SHP77 treated with DMSO at 0.1 percent for 48 hours (cell line): ENCODE measurements around the gene LCK.
"Not testable (repeated sequence)": the region's sequence is repeated elsewhere in the genome, so short reads cannot be mapped to it uniquely, and the experiment has no call there.

Experiments used
- DNase-seq: peaks from one replicate; lab custom pipeline; 2025; lab: John Stamatoyannopoulos, UW

LCK gene

DNA sequence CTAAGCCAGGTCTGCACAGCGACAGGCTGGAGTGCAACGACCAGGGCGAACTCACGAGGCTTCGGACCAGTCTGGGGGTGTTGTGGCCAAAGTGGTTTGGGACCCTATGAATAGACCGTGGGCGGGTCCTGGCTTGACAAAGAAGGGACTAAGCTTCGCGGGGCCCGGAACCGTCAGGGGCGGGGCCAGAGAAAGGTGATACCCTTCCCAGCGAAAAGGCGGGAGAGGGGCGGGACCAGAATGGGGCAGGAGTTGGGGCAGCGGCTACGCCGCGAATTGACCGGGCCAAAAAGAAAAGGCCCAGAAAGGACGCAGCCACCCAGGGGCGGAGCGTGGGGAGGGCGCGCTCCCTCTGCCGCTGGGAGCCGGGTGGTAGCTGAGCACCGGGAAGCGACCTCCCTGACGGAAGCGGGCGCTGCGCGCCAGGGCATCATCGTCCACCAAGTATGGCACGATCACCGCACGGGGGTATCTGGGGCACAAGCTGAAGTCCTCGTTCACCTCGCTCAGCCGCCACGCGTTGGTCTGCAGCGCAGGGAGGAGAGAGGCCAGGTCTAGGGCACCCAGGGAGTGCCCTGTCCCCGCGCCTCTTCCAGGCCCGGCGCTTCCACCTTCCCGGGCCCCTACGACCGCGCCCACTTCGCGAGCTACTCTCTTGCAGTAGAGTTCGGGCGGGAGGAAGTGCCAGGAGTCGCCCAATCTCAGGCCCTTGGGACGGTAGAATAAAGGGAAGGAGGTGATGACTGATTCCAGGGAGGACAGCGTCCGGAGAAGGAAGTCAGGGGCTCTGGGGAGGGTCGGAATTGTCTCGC, 10.7 kb upstream of the LCK start:
- peak; percentile 88 for DNase-seq

DNA sequence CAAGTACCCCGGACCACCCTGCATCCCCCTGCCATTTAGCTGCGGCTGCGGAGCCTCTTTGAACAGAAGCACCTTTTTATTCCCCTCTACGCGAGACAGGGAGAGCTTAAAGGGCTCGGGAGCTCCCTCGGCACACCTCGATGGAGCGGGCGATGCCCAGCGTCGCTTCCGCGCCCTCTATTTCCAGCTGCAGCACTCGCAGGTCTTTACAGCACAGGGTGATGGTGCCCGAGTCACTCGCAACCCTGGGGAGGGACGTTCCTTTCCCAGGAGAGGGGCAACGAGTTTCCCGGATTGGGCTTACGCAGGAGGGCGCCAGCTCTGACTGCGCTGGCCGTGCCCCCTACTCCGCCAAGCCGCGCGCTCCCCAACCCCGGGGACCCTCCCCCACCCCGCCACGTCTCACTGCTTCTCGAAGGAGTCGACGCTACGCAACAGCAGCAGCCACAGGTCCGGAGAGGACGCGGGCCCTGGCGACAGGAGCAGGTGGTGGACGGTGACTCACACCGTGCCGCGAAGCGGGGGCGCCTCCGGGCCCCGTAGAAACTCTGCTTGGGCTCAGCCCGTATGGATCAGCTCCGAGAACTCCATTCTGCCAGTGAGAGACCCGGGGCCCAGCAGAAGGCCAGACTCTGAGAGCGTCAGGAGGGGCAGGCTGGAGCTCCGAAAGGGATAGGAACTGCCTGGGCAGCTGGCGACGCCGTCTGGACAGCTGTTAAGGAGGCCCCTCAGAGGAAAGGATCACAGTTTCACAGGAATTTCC, 9.9 kb upstream of the LCK start:
- peak; percentile 81 for DNase-seq

DNA sequence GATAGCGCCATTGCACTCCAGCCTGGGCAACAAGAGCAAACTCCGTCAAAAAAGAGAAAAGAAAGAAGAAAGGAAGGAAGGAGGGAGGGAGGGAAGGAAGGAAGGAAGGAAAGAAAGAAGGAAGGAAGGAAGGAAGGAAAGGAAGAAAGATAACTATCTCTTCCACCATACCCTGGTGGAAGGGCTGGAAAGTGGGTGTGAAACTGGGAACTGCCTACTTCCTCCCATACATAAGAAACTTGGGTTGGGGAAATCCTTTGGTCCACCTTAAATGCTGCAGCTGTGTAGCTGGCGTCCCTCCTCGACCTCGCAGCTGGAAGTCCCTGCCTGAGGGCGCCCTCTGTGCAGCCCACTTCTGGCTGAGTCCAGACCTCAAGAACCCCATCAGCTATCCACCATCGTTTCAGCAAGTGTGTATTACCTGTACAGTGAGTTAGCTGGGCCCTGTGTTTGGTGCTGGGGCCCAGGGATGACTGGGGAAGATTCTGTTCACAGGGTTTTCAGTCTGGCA, 8.7 kb upstream of the LCK start:
- DNase-seq, result peak; percentile 18

DNA sequence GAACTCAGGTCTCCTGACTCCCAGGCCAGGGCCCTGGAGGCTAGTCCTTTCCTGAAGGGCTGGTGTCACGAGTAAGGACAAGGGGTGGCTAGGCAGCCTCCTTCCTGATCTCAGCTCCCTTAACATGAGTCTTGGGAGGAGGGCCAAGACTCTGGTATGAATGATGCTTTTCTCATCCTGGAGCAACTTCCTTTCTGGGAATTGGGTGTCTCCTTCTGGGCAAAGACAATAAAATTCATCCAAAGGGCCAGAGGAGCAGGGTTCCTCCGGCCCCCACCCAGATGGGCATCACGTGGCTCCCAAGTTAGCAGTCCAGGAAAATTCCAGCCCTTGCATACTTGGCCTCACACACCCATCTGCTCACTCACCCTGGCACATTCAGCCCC, 4.2 kb upstream of the LCK start, which contains the start of gene FAM167B:
Gene FAM167B (plus strand): TSS at position 335 of the 386 bp plus-strand sequence. CDS start 200 bp downstream, outside the sequence.
- no peak for DNase-seq

DNA sequence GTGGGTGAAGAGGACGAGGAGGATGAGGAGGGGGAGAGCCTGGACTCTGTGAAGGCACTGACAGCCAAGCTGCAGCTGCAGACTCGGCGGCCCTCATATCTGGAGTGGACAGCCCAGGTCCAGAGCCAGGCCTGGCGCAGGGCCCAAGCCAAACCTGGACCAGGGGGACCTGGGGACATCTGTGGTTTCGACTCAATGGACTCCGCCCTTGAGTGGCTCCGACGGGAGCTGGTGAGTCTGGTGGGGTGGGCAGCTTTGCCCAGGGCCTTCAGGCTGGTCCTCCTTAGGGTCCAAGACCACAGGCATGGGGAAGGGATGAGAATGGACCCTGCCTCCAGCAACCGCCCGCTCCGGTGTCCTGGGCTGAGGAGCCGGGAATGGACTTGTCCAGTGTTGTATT, 3.6 kb upstream of the LCK start:
- no peak for DNase-seq

DNA sequence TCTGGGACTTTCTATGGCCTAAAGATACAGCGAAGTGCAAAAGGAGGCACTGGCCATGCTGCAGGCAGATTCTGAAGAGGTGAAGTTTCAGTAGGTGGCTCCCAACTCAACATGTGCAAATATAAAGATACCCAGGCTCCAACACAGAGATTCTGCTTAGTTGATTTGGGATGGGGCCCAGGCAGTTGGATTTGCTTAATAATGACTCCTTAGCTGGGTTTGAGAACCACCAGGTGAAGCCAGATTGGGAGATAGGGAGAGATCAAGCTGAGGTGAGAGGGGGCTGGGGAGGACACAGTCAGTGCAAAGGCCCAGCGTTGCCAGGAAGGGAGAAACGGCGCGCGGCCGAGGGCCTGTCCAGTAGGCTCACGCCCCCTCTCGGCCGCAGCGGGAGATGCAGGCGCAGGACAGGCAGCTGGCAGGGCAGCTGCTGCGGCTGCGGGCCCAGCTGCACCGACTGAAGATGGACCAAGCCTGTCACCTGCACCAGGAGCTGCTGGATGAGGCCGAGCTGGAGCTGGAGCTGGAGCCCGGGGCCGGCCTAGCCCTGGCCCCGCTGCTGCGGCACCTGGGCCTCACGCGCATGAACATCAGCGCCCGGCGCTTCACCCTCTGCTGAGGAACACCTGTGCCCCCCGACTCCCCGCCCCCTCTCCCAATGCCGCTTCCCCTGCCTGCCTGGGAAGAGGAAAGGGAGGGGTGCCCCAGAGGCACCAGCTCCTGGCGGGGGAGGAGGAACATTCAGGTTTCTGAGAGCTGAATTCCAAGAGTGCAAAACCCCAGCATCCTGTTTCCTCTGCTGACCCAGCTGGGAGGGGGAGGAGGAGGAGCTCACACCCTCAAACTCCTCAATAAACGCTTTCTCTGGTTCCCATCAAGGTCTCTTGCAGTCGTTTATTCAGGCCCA, 2.8 kb upstream of the LCK start:
- DNase-seq, result peak; percentile 92

DNA sequence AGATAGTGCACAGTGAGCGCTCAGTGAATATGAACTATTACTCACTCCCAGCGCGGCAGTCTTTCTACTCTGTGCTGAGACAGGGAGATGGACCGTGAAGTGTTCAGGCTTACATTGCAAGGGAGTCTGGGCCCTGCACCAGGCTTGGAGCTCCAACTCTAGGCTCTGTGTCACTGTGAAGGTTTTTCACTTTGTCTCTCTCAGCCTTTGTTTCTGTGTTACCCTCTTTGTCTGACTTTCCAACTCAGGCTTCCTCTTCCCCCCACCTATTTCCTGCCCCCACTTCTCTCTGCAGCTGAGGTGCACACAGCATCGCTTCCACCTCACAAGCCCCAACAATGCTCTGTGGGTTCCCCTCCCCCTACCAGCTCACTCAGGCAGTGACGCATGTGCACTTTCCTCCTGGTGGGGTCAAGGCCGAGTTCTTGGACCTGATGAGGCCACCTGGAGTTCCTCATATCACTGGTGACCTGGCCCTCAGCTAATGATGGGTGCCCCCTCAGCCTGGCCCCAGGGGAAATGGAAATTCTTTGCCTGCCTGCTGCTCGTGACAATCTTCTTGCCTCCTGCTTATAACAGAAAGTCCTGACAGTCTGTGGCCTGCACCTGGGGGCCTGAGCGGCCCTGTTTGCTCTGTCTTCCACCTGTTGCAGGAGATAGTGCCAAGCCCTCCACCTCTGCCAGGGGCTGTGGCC, 1.1 kb upstream of the LCK start:
- no peak for DNase-seq

DNA sequence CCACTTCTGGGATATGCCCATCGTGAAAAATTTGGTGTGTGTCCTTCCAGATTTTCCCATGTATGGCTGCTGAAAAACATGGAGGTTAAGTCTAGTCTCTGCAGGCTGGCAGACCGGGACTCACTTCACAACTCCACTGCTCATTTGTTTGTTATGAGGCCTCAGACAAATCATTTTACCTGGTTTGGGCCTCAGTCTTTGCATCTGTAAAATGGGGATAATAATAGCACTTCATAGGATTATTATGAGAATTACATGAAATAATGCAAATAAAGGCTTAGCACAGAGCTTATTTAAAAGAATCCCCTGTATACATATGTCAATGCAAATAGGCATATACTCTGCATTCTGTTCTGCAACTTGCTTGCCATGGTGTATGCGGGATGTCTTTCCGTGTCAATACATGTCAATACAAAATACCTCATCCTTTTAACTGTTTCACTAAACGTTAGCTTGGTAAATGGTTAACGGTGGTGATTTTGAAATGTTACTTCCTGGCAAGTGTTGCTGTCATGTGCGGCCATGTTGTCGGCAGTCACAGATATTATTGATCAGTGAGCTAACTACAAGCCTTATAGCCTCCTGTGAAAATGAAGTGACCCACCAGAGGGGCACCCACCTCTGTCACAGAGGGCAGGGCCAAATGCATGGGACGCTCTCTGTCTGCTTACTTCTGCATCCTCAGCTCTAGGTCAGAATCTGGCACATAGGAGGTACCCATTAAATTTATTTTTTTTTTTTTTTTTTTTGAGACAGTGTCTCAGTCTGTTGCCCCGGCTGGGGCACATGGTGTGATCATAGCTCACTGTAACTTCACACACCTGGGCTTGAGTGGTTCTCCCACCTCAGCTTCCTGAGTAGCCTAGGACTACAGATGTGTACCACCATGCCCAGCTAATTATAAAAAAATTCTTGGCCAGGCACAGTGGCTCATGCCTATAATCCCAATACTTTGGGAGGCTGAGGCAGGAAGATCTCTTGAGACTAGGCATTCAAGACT, 4.3 kb downstream of the LCK start:
- DNase-seq, result no peak

DNA sequence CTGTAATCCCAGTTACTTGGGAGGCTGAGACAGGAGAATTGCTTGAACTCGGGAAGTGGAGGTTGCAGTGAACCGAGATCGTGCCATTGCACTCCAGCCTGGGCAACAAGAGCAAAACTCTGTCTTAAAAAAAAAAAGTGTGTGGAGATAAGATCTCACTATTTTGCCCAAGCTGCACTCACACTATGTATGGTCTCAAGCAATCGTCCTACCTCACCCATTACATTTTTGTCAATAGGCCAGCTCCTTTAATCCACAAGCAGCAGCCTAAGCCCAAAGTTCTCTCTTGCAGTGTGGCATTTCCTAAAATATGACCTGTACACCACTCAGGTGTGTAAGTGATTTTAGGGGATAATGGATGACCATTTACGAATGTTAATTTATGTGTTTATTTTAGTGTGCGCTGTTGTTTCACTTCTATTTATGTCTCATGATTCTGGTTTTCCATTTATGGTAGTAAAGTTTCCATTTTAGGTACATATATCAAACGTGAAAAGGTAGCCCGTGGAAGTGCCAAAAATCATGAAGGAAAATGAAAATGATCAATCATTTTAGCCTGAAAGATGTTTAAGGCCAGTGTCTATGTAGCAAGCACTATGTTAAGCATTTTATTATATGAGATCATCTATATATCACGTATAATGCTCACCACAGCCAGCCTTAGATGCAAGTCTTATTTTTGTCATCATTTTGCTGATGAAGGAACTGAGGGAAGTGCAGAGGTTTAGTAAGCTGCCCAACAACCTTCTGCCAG, 5.6 kb downstream of the LCK start:
- DNase-seq, result no peak

DNA sequence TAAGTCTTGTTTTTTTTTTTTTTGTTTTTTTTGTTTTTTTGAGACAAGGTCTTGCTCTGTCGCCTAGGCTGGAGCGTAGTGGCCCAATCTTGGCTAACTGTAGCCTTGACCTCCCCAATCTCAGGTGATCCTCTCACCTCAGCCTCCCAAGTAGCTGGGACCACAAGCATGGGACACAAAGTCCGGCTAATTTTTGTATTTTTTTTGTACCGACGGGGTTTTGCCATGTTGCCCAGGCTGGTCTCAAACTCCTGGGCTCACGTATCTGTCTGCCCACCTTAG, 6.1 kb downstream of the LCK start:
- no peak for DNase-seq

DNA sequence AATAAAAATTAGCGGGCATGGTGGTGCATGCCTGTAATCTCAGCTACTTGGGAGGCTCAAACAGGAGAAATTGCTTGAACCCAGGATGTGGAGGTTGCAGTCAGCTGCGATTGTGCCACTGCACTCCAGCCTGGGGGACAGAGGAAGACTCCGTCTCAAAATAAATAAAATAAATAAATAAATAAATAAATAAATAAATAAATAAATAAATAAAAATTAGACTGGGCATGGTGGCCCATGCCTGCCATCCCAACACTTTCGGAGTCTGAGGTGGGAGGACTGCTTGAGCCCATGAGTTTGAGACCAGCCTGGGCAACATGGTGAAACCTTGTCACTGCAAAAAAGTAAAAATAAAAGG, 12.2 kb downstream of the LCK start:
- not testable (repeated sequence) for DNase-seq

DNA sequence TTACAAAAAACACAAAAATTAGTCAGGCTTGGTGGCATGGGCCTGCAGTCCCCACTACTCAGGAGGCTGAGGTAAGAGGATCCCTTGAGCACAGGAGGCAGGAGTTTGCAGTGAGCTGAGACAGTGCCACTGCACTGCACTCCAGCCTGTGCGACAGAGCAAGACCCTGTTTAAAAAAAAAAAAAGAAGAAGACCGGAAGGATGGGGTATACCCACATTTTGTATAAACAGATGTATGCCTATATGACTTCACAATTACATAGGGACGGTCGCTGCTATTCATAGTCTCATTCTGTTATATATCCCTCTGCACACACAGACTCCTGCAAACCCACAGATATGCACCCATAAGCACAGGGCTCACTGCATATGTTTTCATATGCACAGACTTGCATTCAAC, 12.7 kb downstream of the LCK start:
- DNase-seq, result no peak

DNA sequence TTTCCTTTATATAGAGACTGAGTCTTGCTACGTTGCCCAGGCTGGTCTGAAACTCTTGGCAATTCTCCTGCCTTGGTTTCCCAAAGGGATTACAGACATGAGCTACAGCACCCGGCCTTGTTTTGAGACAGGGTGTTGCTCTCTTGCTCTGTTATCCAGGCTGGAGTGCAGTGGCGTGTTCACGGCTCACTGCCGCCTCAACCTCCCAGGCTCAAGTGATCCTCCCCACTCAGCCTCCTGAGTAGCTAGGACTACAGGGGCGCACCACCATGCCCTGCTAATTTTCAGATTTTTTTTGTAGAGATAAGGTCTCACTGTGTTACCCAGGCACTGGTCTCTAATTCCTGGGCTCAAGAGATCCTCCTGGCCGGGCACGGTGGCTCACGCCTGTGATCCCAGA, 14.8 kb downstream of the LCK start:
- DNase-seq, result no peak

DNA sequence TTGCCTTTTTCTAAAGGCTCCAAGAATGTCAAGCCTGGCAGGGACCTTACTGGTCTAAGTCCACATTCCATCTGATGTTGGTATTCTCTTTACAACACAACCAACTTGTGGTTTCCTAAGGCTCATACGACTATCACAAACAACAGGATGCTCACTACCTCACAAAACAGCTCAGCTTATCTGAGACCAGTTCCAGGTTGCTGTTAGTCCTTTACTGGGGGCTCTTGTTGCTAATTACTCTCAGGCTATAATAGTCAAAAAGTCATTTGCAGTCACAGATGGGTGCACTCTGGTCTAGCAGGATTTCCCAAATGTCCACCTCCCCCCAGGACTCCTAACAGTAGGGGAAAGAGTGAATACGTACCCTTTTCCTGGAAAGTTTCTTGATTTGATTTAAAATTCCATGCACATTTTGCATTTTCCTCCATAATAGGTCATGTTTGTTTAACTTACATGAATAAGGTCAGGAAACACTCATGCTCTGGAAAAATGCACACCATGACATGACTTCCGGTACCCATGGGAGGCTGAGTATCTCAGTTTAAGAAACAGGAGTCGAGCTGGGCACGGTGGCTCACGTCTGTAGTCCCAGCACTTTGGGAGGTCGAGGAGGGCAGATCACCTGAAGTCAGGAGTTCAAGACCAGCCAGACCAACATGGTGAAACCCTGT, 16.0 kb downstream of the LCK start:
- DNase-seq, result no peak

DNA sequence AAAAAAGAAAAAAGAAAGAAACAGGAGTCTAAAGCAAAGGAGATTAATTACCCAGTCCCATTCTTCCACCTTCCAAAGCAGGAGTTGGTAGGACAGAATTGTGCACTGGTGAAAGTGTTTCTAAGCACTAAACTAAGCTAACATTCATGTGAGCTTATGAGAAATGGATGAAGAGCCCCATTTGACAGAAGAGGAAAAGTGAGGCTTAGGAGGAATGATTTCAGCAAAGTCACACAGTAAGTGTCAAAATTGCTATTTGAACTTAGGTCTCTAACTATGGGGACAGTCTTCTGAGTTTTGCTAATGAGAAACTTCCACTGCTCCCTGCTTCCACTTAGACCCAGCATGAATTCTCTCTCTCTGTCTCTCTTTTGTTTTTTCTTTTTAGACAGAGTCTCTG, 18.7 kb downstream of the LCK start:
- DNase-seq, result no peak

DNA sequence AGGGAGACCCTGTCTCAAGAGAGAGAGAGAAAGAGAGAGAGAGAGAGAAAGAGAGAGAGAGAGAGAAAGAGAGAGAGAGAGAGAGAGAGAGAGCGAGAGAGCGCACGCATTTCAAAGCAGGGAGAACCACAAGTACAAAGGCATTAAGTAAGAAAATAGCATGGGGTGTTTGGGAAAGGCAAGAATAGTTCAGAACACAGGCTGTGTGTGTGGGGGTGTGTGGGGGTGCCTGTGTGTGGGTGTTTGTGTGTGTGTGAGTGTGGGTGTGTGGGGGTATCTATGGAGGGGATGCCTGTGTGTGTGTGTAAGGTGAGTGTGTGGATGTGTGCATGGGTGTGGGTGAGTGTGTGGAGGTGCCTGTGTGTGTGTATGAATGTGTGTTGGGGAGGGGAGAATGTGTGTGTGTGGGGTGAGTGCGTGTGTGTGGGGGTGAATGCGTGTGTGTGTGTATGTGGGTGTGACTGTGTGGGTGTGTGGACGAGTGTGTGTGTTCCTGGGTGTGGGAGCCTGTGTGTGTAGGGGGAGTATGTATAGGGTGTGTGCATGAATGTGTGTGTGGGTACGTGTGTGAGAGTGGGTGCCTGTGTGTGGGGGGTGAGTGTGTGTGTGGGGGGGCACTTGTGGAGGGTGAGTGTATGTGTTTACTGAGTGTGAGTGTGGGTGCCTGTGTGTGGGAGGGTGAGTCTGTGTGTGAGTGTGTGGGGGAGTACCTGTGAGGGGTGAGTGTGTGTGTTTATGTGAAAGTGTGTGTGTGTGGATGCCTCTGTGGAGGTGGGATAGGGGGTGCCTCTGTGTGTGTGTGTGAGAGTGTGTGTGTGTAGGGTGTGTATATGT, 21.7 kb downstream of the LCK start:
- no peak for DNase-seq

DNA sequence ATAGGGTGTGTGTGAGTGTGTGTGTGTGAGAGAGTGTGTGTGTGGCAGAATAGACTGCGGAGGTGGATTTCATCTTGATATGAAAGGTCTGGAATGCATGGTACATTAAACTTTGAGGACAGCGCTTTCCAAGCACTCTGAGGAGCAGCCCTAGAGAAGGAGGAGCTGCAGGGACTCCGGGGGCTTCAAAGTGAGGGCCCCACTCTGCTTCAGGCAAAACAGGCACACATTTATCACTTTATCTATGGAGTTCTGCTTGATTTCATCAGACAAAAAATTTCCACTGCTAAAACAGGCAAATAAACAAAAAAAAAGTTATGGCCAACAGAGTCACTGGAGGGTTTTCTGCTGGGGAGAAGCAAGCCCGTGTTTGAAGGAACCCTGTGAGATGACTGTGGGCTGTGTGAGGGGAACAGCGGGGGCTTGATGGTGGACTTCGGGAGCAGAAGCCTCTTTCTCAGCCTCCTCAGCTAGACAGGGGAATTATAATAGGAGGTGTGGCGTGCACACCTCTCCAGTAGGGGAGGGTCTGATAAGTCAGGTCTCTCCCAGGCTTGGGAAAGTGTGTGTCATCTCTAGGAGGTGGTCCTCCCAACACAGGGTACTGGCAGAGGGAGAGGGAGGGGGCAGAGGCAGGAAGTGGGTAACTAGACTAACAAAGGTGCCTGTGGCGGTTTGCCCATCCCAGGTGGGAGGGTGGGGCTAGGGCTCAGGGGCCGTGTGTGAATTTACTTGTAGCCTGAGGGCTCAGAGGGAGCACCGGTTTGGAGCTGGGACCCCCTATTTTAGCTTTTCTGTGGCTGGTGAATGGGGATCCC, 22.5 kb downstream of the LCK start:
- DNase-seq, result peak; percentile 28
